GM04503 (cell line): ENCODE measurements around the gene URAD.

ENCODE experiments used
- DNase-seq: peaks from one replicate; pipeline ENCODE4 v3.0.0-alpha.2; 2012; ENCODE audit warnings: low read depth

The URAD gene

GRCh38 chr13:27956576-27957300, 31.8 kb downstream of the URAD start:
- no peak for DNase-seq

GRCh38 chr13:27955014-27955591, 33.4 kb downstream of the URAD start:
- no peak for DNase-seq

- DNase-seq = no peak
These were observed 34.1 kb downstream of the URAD start for GRCh38 chr13:27954406-27954851.

- DNase-seq = no peak
These were observed 34.7 kb downstream of the URAD start for GRCh38 chr13:27953676-27954405.

- DNase-seq = no peak
These were observed 35.4 kb downstream of the URAD start for GRCh38 chr13:27952876-27953675.

- DNase-seq = no peak
These were observed 45.5 kb downstream of the URAD start for GRCh38 chr13:27942972-27943371.

- DNase-seq = no peak
These were observed 54.7 kb downstream of the URAD start for GRCh38 chr13:27933580-27934328.

GRCh38 chr13:27933118-27933517, 55.4 kb downstream of the URAD start:
- DNase-seq = no peak

- DNase-seq = no peak
These were observed 58.6 kb downstream of the URAD start for GRCh38 chr13:27929868-27930267.

- DNase-seq = no peak
These were observed 59.4 kb downstream of the URAD start for GRCh38 chr13:27928805-27929753.

- DNase-seq = no peak
These were observed 60.1 kb downstream of the URAD start for GRCh38 chr13:27928353-27928804.
